SK-N-SH (cell line): ENCODE measurements around the gene NCKAP5. TPM values are rescaled to one million over a fixed set of nuclear protein-coding genes. Genes with fewer than 3 reads are reported as not detected.
A peak's percentile ranks its signal among the peaks of the same experiment; 100 is the strongest.

ENCODE experiments used
- CTCF ChIA-PET: fragments of 300-600, 350-600 bp; formaldehyde crosslinking; extraction: SDS; loops from one replicate; lab custom pipeline; 2021; lab: Yijun Ruan, JAX
- POLR2A ChIA-PET: fragments of 350-600 bp; sonication (Branson Sonifier 250); formaldehyde crosslinking; extraction: SDS; loops from one replicate; lab custom pipeline; 2020; ENCODE audit warnings: antibody characterized with exemption, inconsistent platforms; lab: Yijun Ruan, JAX
- DNase-seq: peaks from one replicate; pipeline ENCODE4 v3.0.0; 2012
- H2AFZ ChIP-seq: fragments of 200-600 bp; sonication (generic); 2 replicates; pipeline ENCODE4 v1.8.1; 2016; ENCODE audit warnings: antibody characterized with exemption, mild to moderate bottlenecking, low read depth
- H3F3A ChIP-seq: fragments of 200-600 bp; sonication (generic); replicated peaks from 2 replicates; pipeline ENCODE3; 2016; ENCODE audit warnings: antibody characterized with exemption, mild to moderate bottlenecking; ENCODE audit not compliant: insufficient read depth
- H3K27ac ChIP-seq, 2 experiments: fragments of 200-500 bp in 1 of 2; fragments of 200-600 bp in 1 of 2; sonication (Bioruptor generic) in 1 of 2; sonication (generic), shearing (Covaris generic) in 1 of 2; 2 replicates each; pipeline versions ENCODE4 v1.5.1 to v1.6.1; 2014 to 2016; ENCODE audit warnings: low read depth in 2 of 2, inconsistent platforms in 1 of 2, low read length in 1 of 2, mild to moderate bottlenecking in 1 of 2, mixed read lengths in 1 of 2
- H3K27me3 ChIP-seq: fragments of 200-600 bp; sonication (generic), shearing (Covaris generic); 2 replicates; pipeline ENCODE4 v1.6.1; 2016; ENCODE audit warnings: mixed run types; ENCODE audit not compliant: insufficient read depth
- H3K36me3 ChIP-seq, 2 experiments: fragments of 200-500 bp in 1 of 2; fragments of 200-600 bp in 1 of 2; sonication (Bioruptor generic) in 1 of 2; sonication (generic) in 1 of 2; replicated peaks in 1 of 2; 2 replicates each; pipeline versions ENCODE3 to v1.5.1; 2014 to 2016; ENCODE audit warnings: low read length in 1 of 2, mild to moderate bottlenecking in 1 of 2; ENCODE audit not compliant: insufficient read depth in 2 of 2, control insufficient read depth in 1 of 2
- H3K4me1 ChIP-seq, 2 experiments: fragments of 200-500 bp in 1 of 2; fragments of 200-600 bp in 1 of 2; sonication (Bioruptor generic) in 1 of 2; sonication (generic), shearing (Covaris generic) in 1 of 2; 2 replicates each; pipeline versions ENCODE4 v1.5.1 to v1.6.1; 2014 to 2016; ENCODE audit warnings: low read depth in 1 of 2, low read length in 1 of 2, mixed run types in 1 of 2; ENCODE audit not compliant: insufficient read depth in 2 of 2, control insufficient read depth in 1 of 2
- H3K4me2 ChIP-seq: fragments of 200-600 bp; sonication (generic), shearing (Covaris generic); 2 replicates; pipeline ENCODE4 v1.6.1; 2017; ENCODE audit warnings: mixed run types
- H3K4me3 ChIP-seq, 2 experiments: fragments of 200-500 bp in 1 of 2; fragments of 200-600 bp in 1 of 2; sonication (Bioruptor generic) in 1 of 2; sonication (generic), shearing (Covaris generic) in 1 of 2; 2 replicates each; pipeline versions ENCODE4 v1.5.1 to v1.8.1; 2014 to 2016; ENCODE audit warnings: low read depth in 2 of 2, inconsistent platforms in 1 of 2, low read length in 1 of 2, mild to moderate bottlenecking in 1 of 2, mixed read lengths in 1 of 2, moderate library complexity in 1 of 2
- H3K79me2 ChIP-seq: fragments of 200-600 bp; sonication (generic); 2 replicates; pipeline ENCODE4 v1.8.1; 2017; ENCODE audit warnings: mild to moderate bottlenecking; ENCODE audit not compliant: insufficient read depth
- H3K9ac ChIP-seq: fragments of 200-600 bp; sonication (generic); 2 replicates; pipeline ENCODE4 v1.6.1; 2017; ENCODE audit warnings: mixed run types
- H3K9me2 ChIP-seq: fragments of 200-600 bp; sonication (generic); 2 replicates; pipeline ENCODE4 v1.6.1; 2017; ENCODE audit warnings: mixed run types
- H3K9me3 ChIP-seq: fragments of 200-600 bp; sonication (generic); 2 replicates; pipeline ENCODE4 v1.6.1; 2017; ENCODE audit warnings: mixed run types, mild to moderate bottlenecking, moderate library complexity
- H4K20me1 ChIP-seq: fragments of 200-600 bp; sonication (generic); 2 replicates; pipeline ENCODE4 v1.6.1; 2017; ENCODE audit warnings: mild to moderate bottlenecking, mixed run types; ENCODE audit not compliant: insufficient read depth
- CHD2 ChIP-seq: fragments of 150-350 bp; IDR thresholded peaks from 2 replicates; pipeline ENCODE4 v1.6.1; 2018; ENCODE audit warnings: low read length; ENCODE audit not compliant: partially characterized antibody
- CTCF ChIP-seq: fragments of 200-600 bp; sonication (generic); IDR thresholded peaks from 2 replicates; pipeline ENCODE4 v1.6.1; 2017; ENCODE audit warnings: antibody characterized with exemption, mild to moderate bottlenecking, moderate library complexity
- EZH2phosphoT487 ChIP-seq: fragments of 200-600 bp; sonication (generic); IDR thresholded peaks from 2 replicates; pipeline ENCODE4 v1.6.1; 2017; ENCODE audit warnings: low read depth, mixed run types, mild to moderate bottlenecking, antibody characterized with exemption, moderate library complexity, borderline replicate concordance
- FOSL2 ChIP-seq: IDR thresholded peaks from 2 replicates; pipeline ENCODE4 v1.4.0; 2012; ENCODE audit warnings: low read depth, mild to moderate bottlenecking, moderate library complexity, borderline replicate concordance
- FOXJ3 ChIP-seq: sonication (generic); formaldehyde crosslinking; IDR thresholded peaks from 2 replicates; pipeline ENCODE4 v1.5.1; 2020; ENCODE audit warnings: mild to moderate bottlenecking, missing genetic modification reagents
- GATA2 ChIP-seq: sonication (generic); formaldehyde crosslinking; IDR thresholded peaks from 2 replicates; pipeline ENCODE4 v1.5.0; 2020; ENCODE audit warnings: mild to moderate bottlenecking, missing genetic modification reagents
- IRF3 ChIP-seq: fragments of 150-350 bp; IDR thresholded peaks from 2 replicates; pipeline ENCODE4 v1.6.1; 2016; ENCODE audit warnings: mild to moderate bottlenecking, low read depth, low read length
- JUND ChIP-seq: IDR thresholded peaks from 2 replicates; pipeline ENCODE4 v1.4.0; 2012
- MXI1 ChIP-seq: IDR thresholded peaks from 2 replicates; pipeline ENCODE4 v1.6.1; 2012; ENCODE audit warnings: mild to moderate bottlenecking, low read depth, low read length, improper control_type of control experiment
- NFIC ChIP-seq: IDR thresholded peaks from 2 replicates; pipeline ENCODE4 v1.4.0; 2012; ENCODE audit warnings: borderline replicate concordance
- NRF1 ChIP-seq: IDR thresholded peaks from 2 replicates; pipeline ENCODE4 v1.6.1; 2012; ENCODE audit warnings: low read depth, mild to moderate bottlenecking, low read length
- PBX3 ChIP-seq: IDR thresholded peaks from 2 replicates; pipeline ENCODE4; 2012
- RCOR1 ChIP-seq: fragments of 150-350 bp; IDR thresholded peaks from 2 replicates; pipeline ENCODE4 v1.6.1; 2017; ENCODE audit warnings: antibody characterized with exemption, low read length
- RFX5 ChIP-seq: IDR thresholded peaks from 2 replicates; pipeline ENCODE4 v1.6.1; 2012; ENCODE audit warnings: mild to moderate bottlenecking, improper control_type of control experiment, low read length
- SIN3A ChIP-seq: IDR thresholded peaks from 2 replicates; pipeline ENCODE4 v1.6.1; 2012; ENCODE audit warnings: low read depth, mild to moderate bottlenecking, low read length, moderate library complexity, borderline replicate concordance
- TAF1 ChIP-seq: IDR thresholded peaks from 2 replicates; pipeline ENCODE4 v1.6.1; 2012; ENCODE audit warnings: low read depth, mild to moderate bottlenecking, low read length, moderate library complexity, borderline replicate concordance
- TEAD4 ChIP-seq: IDR thresholded peaks from 2 replicates; pipeline ENCODE4 v1.4.0; 2012; ENCODE audit warnings: mild to moderate bottlenecking, borderline replicate concordance; ENCODE audit not compliant: insufficient read depth
- USF1 ChIP-seq: IDR thresholded peaks from 2 replicates; pipeline ENCODE4 v1.4.0; 2012; ENCODE audit warnings: low read depth, borderline replicate concordance
- USF2 ChIP-seq: fragments of 150-350 bp; IDR thresholded peaks from 2 replicates; pipeline ENCODE4 v1.6.1; 2017; ENCODE audit warnings: antibody characterized with exemption, low read length, low read depth, borderline replicate concordance
- WGBS: methylation state at CpG from one replicate; pipeline ENCODE4 v1.1.6; 2017; ENCODE audit warnings: low lambda C conversion rate; 5-methylcytosine and 5-hydroxymethylcytosine counted together
- polyA plus RNA-seq, 3 experiments: library from polyadenylated mRNA; depleted of rRNA; stranded (reverse); fragments of >200 nt; gene quantifications; 2 replicates each; pipeline ENCODE4 v1.2.3, GENCODE V29; 2012

NCKAP5 gene
- polyA plus RNA-seq, 1 of the 3 experiments (the other 2 are of a cell fraction) = 0.02 TPM

GRCh38 chr2:133240491-133241223, 327.6 kb downstream of the NCKAP5 start:
- CTCF ChIA-PET = interaction anchor here (0.6 to 0.7 kb wide), 2 partner anchors 19 to 46 kb away, joined by 3 read pairs; no protein-coding TSS in a partner anchor
- POLR2A ChIA-PET = no interaction called here
- no peak for DNase-seq
- Histone ChIP-seq H3K36me3 (no peaks in the 10 kb centered on the region), H3K9me3 (no peaks in the 10 kb centered on the region), H3K79me2 (no peaks in the 10 kb centered on the region), H3K4me3 (no peak overlapping the region; a peak in 1 of 4 replicates), H4K20me1 (no peaks in the 10 kb centered on the region), H2AFZ (peak overlapping the region; percentile 60), H3K9ac (no peak overlapping the region), H3F3A (no peaks in the 10 kb centered on the region), H3K27ac (peak overlapping the region in 1 of 2 experiments; percentile 39; a peak in 1 of 4 replicates), H3K9me2 (no peaks in the 10 kb centered on the region), H3K27me3 (no peaks in the 10 kb centered on the region), H3K4me2 (peak overlapping the region; percentile 56), H3K4me1 (peaks cover 2 to 9% of the 10 kb centered on the region in 2 experiments; a peak in 2 of 4 replicates)
- 54% methylated on average over 5 of the region's 5 CpGs for WGBS
- TF ChIP-seq RFX5 = no peak
- no peak for TF ChIP-seq USF1
- TF ChIP-seq GATA2 (CRISPR knock-in tag) = no peak
- TF ChIP-seq FOSL2 = no peak
- TF ChIP-seq MXI1 = no peak
- no peak for TF ChIP-seq IRF3
- TF ChIP-seq CHD2 = no peak
- TF ChIP-seq EZH2phosphoT487 = no peak
- no peak for TF ChIP-seq TAF1
- no peak for TF ChIP-seq FOXJ3 (CRISPR knock-in tag)
- no peak for TF ChIP-seq NFIC
- no peak for TF ChIP-seq NRF1
- TF ChIP-seq USF2 = no peak
- no peak for TF ChIP-seq PBX3
- TF ChIP-seq RCOR1 = no peak
- no peak for TF ChIP-seq SIN3A
- no peak for TF ChIP-seq TEAD4
- TF ChIP-seq JUND = no peak
- no peak for TF ChIP-seq CTCF
